GM19043 (cell line): ENCODE measurements around the gene EBI3.
A peak's percentile ranks its signal among the peaks of the same experiment; 100 is the strongest.
"Not testable (repeated sequence)": the region's sequence is repeated elsewhere in the genome, so short reads cannot be mapped to it uniquely, and the experiment has no call there.

Source experiments
- ATAC-seq: cut with Tn5 transposase; IDR thresholded peaks from one replicate; pipeline ENCODE4 v1.9.1; 2021; ENCODE audit warnings: low read depth; ENCODE audit not compliant: unreplicated experiment

Gene EBI3

GRCh38 chr19:4233282-4233853, 4.0 kb downstream of the EBI3 start:
- ATAC-seq, result no peak

- ATAC-seq, result no peak
These were observed 5.0 kb downstream of the EBI3 start for GRCh38 chr19:4234142-4234861.

GRCh38 chr19:4234862-4235201, 5.5 kb downstream of the EBI3 start:
- no peak for ATAC-seq

GRCh38 chr19:4237510-4237909, 8.2 kb downstream of the EBI3 start:
- ATAC-seq, result not testable (repeated sequence)

- no peak for ATAC-seq
These were observed 9.5 kb downstream of the EBI3 start for GRCh38 chr19:4238831-4239230.

- no peak for ATAC-seq
These were observed 12.6 kb downstream of the EBI3 start for GRCh38 chr19:4241824-4242430.

- ATAC-seq, result not testable (repeated sequence)
These were observed 16.6 kb downstream of the EBI3 start for GRCh38 chr19:4245938-4246337.

GRCh38 chr19:4246767-4247593, 17.7 kb downstream of the EBI3 start, which contains the start of gene YJU2:
YJU2 (plus strand) TSS chr19:4247080; CDS start chr19:4247147, 67 bp downstream.
- ATAC-seq, result peak; percentile 74

- ATAC-seq, result no peak
These were observed 27.2 kb downstream of the EBI3 start for GRCh38 chr19:4256563-4256962.

GRCh38 chr19:4257025-4257424, 27.7 kb downstream of the EBI3 start:
- ATAC-seq, result no peak

GRCh38 chr19:4258181-4258580, 28.9 kb downstream of the EBI3 start:
- ATAC-seq, result no peak

- ATAC-seq, result no peak
These were observed 31.4 kb downstream of the EBI3 start for GRCh38 chr19:4260613-4261191.

GRCh38 chr19:4264812-4265211, 35.5 kb downstream of the EBI3 start:
- ATAC-seq, result no peak

GRCh38 chr19:4266253-4267000, 37.1 kb downstream of the EBI3 start:
- no peak for ATAC-seq

- no peak for ATAC-seq
These were observed 38.0 kb downstream of the EBI3 start for GRCh38 chr19:4267101-4267900.

GRCh38 chr19:4267901-4268815, 38.8 kb downstream of the EBI3 start:
- no peak for ATAC-seq

GRCh38 chr19:4268816-4269430, 39.6 kb downstream of the EBI3 start:
- ATAC-seq, result no peak

GRCh38 chr19:4272894-4273293, 43.6 kb downstream of the EBI3 start:
- no peak for ATAC-seq
